ENCODE results near the gene UCN2.

UCN2 gene

DNA sequence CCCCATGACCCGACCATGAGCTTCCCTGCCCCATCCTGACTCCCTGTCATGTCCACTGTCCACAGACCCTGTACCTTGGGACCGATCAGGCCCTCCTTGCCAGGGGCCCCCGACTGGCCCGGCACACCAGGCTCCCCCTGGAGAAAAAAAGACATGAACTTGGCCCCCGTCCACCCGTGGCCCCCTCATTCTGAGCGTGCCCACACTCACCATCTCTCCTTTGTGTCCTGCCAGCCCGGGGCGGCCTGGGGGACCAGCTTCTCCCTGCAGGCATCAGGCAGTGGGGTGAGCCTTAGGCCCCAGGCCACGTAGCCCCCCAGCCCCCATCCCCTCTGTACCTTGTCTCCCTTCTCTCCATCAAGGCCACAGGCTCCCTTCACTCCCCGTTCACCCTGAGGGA, 3.9 kb upstream of the UCN2 start:
- Mint-ChIP-seq H3K27me3 (ENCODE audit: low read depth) (no peaks in the 10 kb centered on the region), H3K4me1 (peaks cover 23% of the 10 kb centered on the region)
- TF ChIP-seq CTCF (IDR thresholded peaks at IDR 0.05; ENCODE audit: unreplicated experiment in 3 of 3) = no peak

GRCh38 chr3:48567090-48567489, 3.5 kb upstream of the UCN2 start:
- Mint-ChIP-seq H3K27ac (peak overlapping the region in 2 of 3 experiments; percentile 51 to 63), H3K27me3 (ENCODE audit: low read depth) (no peaks in the 10 kb centered on the region), H3K36me3 (ENCODE audit: low read depth) (no peaks in the 10 kb centered on the region), H3K4me3 (no peak overlapping the region), H3K9me3 (no peaks in the 10 kb centered on the region), H3K4me1 (peaks cover 23% of the 10 kb centered on the region)
- no peak for TF ChIP-seq CTCF (IDR thresholded peaks at IDR 0.05; ENCODE audit: unreplicated experiment in 3 of 3)

More for the DNA sequence above, 3.9 kb upstream of the UCN2 start:
- Mint-ChIP-seq H3K27ac (peak overlapping the region in 1 of 3 experiments; percentile 51), H3K36me3 (ENCODE audit: low read depth) (no peaks in the 10 kb centered on the region), H3K4me3 (no peak overlapping the region), H3K9me3 (no peaks in the 10 kb centered on the region)

GRCh38 chr3:48566401-48566760, 2.8 kb upstream of the UCN2 start:
- Mint-ChIP-seq H3K9me3 (no peaks in the 10 kb centered on the region), H3K27me3 (ENCODE audit: low read depth) (no peaks in the 10 kb centered on the region), H3K27ac (no peak overlapping the region), H3K4me1 (peaks cover 24% of the 10 kb centered on the region), H3K4me3 (no peak overlapping the region), H3K36me3 (ENCODE audit: low read depth) (no peaks in the 10 kb centered on the region)
- no peak for TF ChIP-seq CTCF (IDR thresholded peaks at IDR 0.05; ENCODE audit: unreplicated experiment in 3 of 3)

- no peak for TF ChIP-seq CTCF (IDR thresholded peaks at IDR 0.05; ENCODE audit: unreplicated experiment in 3 of 3)
- Mint-ChIP-seq H3K27ac (peak overlapping the region in 2 of 3 experiments; percentile 5 to 22), H3K27me3 (ENCODE audit: low read depth) (no peaks in the 10 kb centered on the region), H3K36me3 (ENCODE audit: low read depth) (no peaks in the 10 kb centered on the region), H3K4me3 (no peak overlapping the region), H3K9me3 (no peaks in the 10 kb centered on the region), H3K4me1 (peaks cover 30% of the 10 kb centered on the region)
Observed at GRCh38 chr3:48565591-48566400, 2.2 kb upstream of the UCN2 start.

DNA sequence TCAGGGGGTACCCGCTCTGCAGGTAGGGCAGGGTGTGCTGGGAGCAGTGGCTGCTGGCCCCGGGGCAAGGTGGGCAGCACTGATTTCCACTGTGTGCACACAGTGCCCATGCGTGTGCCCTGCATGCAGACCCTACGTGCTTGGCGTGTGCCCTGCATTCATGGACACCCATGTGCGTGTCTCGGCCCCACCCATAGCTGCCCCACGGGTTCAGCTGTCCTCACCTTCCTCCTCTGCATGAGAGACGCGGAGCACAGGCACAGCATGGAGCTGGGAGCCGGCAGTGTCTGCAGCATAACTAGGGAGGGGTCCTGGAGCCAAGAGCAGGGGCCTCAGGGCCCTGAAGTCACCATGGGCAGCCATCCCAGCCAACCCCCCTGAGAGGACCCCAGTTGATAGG, 1.6 kb upstream of the UCN2 start:
- TF ChIP-seq CTCF (IDR thresholded peaks at IDR 0.05; ENCODE audit: unreplicated experiment in 3 of 3) = no peak
- H3K4me3 Mint-ChIP-seq = no peak overlapping the region
- H3K27ac Mint-ChIP-seq = peak overlapping the region in 2 of 3 experiments; percentile 5 to 22
- no peaks in the 10 kb centered on the region for H3K9me3 Mint-ChIP-seq
- peaks cover 36% of the 10 kb centered on the region for H3K4me1 Mint-ChIP-seq
- H3K36me3 Mint-ChIP-seq (ENCODE audit: low read depth) = no peaks in the 10 kb centered on the region
- H3K27me3 Mint-ChIP-seq (ENCODE audit: low read depth) = no peaks in the 10 kb centered on the region

- no peaks in the 10 kb centered on the region for H3K9me3 Mint-ChIP-seq
- no peak overlapping the region for H3K4me3 Mint-ChIP-seq
- no peaks in the 10 kb centered on the region for H3K36me3 Mint-ChIP-seq (ENCODE audit: low read depth)
- TF ChIP-seq CTCF (IDR thresholded peaks at IDR 0.05; ENCODE audit: unreplicated experiment in 3 of 3) = no peak
- H3K4me1 Mint-ChIP-seq = peaks cover 41% of the 10 kb centered on the region
- peaks cover 3% of the 10 kb centered on the region for H3K27me3 Mint-ChIP-seq (ENCODE audit: low read depth)
- H3K27ac Mint-ChIP-seq = no peak overlapping the region
Observed at GRCh38 chr3:48564667-48565066, 1.1 kb upstream of the UCN2 start.
